SKM-1 treated with dmso at 0.1 percent for 144 hours (cell line): ENCODE results near the gene OSCAR.
"Not testable (repeated sequence)": the region's sequence is repeated elsewhere in the genome, so short reads cannot be mapped to it uniquely, and the experiment has no call there.

ENCODE experiments used
- DNase-seq: peaks from one replicate; lab custom pipeline; 2025; ENCODE audit not compliant: unreplicated experiment; lab: John Stamatoyannopoulos, UW

Gene OSCAR

DNA sequence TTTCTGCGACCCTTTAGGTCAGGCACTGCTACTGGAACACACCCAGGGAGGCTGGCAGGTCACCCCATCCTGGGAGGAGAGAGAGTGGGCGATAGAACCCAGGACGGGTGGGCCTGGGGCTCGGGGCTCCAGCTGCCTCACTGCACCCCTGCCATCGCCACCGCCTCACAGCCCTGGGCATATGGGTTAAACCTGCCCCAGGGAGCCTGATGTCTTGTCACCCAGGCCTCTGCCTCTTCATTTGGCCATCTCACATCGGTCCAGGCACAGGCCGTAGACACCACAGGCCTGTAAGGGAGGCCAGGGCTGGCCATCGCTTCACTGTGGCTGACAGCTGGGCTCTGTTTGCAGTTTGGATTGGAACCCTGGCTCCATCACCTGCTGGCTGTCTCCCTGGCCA is 25.1 kb upstream of the OSCAR start:
- no peak for DNase-seq

DNA sequence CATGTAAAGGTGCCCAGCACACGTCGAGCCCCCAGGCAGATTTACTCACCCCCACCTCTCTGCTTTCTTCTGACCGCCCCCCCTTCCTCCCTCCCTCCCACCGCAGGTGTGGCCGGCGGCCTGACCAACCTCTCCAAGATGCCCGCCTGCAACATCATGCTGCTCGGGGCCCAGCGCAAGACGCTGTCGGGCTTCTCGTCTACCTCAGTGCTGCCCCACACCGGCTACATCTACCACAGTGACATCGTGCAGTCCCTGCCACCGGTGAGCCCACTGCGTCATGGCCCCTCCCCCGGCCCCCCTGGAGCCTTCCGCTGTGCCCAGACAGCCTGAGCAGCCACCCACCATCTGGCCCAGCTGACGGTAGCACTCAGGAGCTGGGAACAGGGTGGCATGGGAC is 23.8 kb upstream of the OSCAR start:
- DNase-seq, result no peak

DNA sequence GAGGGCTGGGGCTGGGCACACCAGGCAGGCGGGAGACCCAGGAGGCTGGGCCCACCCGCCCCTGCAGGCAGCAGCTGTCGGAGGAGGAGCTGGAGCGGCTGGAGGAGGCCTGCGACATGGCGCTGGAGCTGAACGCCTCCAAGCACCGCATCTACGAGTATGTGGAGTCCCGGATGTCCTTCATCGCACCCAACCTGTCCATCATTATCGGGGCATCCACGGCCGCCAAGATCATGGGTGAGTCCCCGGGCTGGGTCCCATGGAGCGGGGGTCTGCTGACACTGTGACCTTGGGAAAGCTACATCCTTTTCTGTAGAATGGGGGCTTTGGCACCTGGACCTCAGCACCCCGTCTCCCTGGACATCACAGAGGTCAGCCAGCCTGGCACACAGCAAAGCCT is 23.1 kb upstream of the OSCAR start:
- no peak for DNase-seq

DNA sequence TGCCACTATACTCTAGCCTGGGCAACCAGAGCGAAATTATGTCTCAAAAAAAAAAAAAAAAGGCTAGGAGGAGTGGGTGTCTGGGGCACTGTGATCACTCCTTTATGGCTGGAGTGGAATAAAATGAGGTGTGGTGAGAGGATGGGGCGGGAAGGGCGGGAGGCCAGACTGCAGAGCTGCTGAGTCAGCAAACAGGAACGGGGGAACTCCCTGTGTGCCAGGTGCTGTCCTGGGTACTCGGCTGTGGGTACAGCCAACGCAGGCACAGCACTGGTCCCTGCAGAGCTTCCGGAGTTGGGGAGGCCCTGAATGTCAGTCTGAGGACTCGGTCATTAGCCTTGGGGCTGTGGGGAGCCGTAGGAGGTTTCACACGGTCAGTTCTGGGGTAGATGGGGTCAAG is 20.7 kb upstream of the OSCAR start:
- DNase-seq, result no peak

DNA sequence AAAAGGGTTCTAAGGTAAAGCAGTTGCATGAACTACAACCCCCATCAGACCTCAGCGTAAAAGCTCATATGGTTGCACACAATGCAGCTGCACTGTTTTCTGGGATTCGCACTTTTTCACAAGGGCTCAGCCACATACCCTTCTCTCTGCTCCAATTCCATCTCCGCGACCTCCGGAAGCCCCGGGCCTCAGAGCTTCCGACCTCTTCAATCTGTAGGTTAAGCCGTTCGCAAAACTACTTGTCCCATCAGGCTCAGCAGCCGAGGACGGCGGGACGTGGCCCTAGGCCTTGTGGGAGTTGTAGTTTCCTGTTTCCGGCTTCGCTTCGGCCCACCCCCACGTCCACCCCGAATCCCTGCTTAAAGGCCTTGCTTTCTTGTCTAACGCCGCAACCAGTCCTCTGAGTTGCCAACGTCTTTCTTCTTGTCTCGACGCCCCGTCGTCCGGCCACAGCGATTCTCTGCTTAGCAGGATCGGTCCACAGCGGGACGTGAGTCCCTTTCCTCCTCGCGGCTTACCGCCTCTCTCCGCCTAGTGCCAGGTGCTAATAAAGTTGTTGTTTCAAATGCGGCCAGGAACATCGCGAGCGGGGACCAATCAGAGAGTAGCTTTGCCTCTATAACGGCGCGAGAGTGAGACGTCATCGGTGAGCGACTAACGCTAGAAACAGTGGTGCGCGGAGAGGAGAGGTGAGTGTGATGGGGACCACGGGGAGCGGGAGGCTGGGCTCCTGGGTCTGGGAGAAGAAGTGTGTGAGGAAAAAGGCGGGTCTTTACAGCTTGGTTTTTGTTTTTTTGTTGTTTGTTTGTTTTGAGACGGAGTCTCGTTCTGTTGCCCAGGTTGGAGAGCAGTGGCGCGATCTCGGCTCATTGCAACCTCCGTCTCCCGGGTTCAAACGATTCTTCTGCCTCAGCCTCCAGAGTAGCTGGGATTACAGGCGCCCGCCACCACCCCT is 14.8 kb upstream of the OSCAR start, which contains the start of the genes PRPF31 and TFPT:
Gene PRPF31 (plus strand): TSS at position 646 of the 955 bp plus-strand sequence. CDS start 2,525 bp downstream, outside the sequence.
Gene TFPT (minus strand): TSS at position 549 of the 955 bp plus-strand sequence. CDS start 388 bp downstream, at position 161.
- DNase-seq, result peak; percentile 81

DNA sequence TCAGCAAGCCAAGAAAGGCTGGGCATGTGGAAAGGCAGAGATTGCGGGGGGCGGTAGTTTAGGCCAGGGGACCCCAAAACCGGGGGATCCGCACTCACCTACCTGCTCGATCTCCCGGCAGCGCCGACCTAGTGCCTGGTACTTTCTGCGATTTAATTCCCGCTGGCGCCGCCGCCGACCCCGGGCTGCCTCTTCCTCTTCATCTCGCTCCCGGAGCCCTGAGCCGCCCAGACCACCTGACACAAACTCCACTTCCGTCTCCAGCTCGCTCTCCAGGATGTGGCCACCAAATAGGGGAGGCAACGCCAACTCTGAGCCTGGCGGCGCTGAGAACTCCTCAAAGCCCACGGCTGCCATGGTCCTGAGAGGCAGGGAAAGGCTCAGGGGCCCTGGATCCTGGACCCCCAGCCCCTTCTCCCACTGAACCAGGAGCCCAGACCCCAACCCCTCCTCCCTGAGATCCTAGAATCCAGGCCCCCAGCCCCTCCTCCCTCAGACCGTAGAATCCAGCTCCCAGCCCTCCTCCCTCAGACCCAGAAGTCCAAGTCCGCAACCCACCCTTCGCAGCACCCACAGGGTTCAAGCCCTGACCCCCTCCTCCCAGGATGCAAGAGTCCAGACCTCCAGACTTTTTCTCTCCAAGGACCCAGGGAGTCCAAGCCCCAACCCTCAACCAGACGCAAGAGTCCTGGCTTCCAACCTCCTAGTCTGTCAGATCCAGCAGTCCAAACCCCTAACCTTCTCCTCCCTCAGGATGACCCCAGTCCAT is 13.9 kb upstream of the OSCAR start:
- DNase-seq, result no peak

DNA sequence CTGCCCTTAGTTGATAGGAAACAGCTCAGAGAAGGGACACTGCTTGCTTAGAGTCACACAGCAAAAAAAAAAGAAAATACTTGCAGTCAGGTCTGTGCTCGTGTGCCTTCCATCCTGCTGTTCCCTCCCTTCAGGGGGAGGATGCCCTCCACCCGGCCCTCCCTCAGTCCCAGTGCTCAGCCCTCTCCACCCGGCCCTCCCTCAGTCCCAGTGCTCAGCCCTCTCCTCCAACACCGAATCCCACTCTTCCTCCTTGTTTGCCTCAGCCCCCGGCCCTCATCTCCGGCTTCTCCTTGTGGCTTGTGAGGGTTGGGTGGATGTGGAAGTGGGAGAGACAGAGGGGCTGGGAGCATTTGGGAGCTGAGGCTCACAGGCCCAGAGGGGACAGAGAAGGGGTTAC is 9.0 kb upstream of the OSCAR start:
- DNase-seq, result no peak

DNA sequence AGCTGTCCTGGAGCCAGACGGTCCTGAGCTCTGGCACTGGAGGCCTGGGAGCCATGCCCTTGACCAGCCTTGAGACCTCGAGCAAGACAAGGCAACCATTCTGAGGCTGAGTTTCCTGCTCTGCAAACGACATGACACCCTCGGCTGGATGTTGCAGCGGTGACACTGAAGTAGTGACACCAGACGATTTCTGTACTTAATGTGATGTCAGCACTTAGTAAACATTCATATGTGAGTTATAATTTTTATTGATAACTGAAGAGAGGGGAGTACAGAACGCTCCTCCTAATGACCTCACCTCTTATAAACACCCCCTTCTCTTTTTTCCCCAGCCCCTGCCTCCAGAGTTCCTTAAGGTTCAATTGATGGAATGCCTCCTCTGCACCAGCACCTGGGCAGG is 7.9 kb upstream of the OSCAR start:
- no peak for DNase-seq

DNA sequence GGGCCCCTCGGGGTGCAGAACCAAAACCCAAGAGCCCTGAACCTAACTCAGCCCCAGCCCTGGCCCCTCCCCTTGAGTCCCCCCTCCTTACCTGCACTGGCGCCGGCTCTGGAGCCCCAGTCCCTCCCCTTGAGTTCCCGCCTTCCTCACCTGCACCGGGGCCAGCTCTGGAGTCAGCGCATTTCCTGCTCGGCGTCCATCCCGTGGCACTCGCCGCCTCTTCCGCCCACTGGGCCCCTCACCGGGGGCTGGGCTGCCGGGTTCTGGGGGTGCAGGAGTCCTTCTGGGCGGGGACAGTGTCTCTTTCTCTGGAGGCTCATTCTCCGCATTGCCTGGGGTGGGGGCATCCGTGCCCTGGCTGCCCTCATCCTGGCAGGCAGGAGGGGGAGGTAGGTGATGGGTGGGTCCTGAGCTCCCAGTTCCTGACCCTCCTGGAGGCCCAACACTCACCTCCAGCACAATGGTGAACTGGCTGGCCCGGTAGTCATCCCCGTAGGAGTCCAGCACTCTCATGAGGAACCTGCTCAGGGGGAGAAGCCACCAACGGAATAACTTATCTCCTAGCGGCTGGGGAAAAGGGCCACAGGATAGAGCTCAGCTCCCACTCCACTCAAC is 7.4 kb upstream of the OSCAR start:
- DNase-seq, result no peak

DNA sequence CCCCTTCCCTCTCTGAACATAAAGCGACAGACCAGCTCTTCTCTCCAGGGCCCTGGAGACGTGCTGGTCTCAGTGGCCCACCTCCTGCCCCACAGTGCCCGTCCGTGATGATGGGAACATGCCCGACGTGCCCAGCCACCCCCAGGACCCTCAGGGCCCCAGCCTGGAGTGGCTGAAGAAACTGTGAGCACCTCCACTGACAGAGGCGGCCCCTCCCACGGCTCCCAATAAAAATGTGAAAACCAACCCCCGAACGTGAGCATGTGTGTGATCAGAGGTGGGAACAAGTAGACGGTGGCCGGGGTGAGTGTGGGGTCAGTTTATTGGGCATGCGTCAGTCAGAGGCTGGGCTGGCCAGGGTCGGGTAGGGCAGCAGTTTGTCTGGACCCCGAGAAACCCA is 6.1 kb upstream of the OSCAR start:
- DNase-seq, result no peak

DNA sequence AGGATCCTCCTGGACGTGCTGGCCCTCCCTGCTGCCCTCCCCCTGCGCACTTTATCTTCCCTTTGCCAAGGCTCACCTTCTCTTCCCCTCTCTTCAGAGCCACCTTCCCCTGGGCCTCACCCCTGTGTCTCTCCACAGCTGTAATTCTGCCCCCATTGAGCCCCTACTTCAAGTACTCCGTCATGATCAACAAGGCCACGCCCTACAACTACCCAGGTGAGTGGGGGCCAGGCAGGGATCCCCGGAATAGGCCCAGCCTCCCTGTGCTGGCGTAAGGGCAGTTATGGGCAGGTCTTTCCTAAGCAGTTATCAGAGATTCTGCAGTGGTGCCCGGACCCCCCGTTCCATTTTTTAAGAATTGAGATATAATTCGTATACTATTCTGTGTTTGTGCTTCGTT is 5.2 kb upstream of the OSCAR start:
- DNase-seq, result no peak

DNA sequence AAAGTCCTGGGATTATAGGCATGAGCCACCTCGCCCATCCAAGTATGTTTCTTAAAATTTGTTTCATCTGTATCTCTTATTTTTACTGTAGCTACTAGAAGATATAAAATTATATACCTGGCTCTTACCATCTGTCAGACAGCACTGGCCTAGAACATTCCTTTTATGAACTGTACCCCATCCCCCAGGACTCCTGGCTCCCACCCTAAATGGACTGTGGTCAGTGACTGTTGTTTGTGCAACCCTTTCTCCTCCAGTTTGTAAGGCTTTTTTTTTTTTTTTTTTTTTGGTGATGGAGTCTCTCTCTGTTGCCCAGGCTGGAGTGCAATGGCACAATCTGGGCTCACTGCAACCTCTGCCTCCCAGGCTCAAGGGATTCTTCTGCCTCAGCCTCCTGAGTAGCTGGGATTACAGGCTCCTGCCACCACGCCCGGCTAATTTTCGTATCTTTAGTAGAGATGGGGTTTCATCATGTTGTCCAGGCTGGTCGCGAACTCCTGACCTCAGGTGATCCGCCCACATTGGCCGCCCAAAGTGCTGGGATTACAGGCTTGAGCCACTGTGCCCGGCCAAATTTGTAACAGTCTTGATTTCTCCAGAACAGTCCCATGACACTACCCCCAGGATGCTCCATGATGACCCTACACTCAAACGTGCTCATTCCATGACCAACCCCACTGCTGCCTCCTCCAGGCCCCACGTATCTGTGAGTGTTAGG is 4.6 kb upstream of the OSCAR start:
- DNase-seq, result no peak

DNA sequence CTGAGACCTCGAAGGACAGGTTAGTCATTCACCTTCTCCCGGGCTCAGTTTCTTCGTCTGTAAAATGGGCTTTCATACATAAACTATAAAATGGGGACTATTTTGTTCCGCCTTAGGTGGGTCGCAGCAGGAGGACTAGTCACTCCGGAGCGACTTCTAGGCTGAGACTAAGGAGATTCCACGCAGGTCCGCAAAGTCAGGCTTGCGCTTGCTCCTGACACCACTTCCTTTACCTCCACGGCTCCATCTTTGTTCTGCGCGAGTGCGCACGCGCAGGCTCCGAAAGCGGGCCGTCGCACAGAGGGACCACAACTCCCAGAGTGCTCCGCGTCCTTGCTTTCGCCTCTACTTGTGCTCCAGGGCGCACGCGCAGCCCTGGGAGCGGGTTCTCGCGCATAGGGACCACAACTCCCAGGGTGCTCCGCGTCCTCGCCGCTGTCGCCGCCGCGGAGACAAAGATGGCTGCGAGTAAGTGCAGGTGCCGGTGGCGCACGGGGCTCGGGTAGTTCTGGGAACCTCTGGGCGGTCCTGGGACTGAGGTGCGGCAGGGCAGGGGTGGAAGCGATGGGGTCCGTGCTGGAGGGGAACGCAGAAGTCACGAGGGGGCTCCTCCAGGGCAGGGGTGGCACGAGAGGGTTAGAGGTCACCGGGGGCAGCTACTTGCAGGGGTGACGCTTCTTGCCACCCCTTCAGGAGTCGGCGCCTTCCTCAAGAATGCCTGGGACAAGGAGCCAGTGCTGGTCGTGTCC is 2.0 kb upstream of the OSCAR start, which contains the start of gene NDUFA3:
Gene NDUFA3 (plus strand): TSS at position 435 of the 749 bp plus-strand sequence. CDS start 24 bp downstream, at position 459.
- peak; percentile 78 for DNase-seq

DNA sequence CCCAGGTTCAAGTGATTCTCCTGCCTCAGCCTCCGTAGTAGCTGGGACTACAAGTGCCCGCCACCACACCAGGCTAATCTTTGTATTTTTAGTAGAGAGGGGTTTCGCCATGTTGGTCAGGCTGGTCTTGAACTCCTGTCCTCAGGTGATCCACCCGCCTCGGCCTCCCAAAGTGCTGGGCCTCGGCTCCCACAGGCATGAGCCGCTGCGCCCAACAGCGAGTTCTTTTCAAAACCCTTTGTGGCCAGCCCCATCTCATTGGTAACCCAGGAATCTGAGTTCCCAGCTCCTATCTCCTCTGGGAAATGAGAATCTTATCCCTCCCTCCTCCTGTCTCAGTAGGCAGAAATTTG is 724 bp downstream of the OSCAR start:
- DNase-seq, result not testable (repeated sequence)

DNA sequence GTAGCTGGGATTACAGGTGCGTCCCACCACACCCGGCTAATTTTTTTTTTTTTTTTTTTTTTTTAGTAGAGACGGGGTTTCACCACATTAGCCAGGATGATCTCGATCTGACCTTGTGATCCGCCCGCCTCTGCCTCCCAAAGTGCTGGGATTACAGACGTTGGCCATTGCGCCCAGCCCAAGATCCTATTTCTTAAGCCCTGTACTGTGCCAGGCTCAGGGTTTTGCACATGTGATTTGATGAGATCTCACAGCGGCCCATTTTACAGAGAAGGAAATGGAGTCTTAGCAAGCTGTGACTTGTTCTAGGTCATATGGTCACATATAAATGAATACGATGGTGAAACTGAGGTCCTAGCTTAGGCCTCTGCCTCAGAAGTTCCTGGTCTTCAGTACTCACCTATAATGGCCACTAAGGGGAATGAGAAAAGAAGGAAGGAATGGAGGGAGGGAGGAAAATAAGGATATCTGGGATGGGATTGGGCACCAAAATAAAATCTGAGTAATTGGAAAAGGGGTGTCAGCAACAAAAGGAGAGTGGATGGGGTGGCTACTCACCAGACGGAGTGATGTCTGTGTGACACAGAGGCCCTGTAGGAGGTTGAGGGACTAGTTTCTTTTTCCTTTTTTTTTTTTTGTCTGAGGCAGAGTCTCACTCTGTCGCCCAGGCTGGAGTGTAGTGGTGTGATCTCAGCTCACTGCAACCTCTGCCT is 1.3 kb downstream of the OSCAR start:
- no peak for DNase-seq

DNA sequence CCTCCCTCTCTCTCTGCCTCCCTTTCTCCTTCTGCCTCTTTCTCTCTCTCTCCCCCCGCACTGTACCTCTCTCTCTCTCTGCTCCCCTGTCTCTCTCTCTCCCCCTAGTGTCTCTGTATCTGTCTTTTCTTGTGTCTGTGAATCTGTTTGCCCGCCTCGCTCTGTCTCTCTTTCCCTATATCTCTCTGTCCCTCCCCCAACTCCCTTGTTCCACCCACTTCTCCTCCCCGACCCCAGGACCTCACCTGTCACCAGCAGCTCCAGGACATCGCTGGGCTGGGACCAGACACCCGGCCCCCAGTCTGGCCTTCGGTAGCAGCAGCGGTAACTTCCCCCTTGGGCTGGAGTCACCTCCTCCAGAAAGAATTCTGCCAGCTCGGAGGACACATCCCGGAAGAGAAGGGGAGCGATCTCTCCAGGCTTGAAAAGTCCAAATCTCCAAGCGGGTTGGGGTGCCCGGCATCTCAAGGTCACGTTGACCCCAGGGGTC is 3.9 kb downstream of the OSCAR start:
- DNase-seq, result no peak

DNA sequence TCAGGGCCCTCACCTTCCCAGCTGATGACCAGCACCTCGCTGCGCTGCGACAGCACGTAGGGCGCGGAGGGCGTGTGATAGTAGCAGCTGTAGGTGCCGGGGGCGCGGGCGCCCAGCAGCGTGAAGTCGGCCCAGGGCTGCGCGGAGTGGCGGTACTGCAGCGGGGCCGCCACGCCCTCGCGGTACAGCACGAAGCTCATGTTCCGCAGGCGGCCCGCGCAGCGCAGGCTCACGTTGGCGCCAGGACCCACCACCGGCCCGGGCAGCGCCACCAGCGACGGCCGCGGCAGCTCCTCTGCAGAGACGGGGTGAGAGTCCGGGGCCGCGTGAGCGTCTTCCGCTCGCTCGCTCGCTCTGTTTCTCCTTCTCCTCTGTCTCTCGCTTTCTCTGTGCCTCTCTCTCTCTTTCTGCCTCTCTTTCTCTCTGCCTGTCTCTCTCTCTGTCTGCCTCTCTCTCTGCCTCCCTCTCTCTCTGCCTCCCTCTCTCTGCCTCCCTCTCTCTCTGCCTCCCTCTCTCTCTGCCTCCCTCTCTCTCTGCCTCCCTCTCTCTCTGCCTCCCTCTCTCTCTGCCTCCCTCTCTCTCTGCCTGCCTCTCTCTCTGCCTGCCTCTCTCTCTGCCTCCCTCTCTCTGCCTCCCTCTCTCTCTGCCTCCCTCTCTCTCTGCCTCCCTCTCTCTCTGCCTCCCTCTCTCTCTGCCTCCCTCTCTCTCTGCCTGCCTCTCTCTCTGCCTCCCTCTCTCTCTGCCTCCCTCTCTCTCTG is 4.6 kb downstream of the OSCAR start:
- not testable (repeated sequence) for DNase-seq

DNA sequence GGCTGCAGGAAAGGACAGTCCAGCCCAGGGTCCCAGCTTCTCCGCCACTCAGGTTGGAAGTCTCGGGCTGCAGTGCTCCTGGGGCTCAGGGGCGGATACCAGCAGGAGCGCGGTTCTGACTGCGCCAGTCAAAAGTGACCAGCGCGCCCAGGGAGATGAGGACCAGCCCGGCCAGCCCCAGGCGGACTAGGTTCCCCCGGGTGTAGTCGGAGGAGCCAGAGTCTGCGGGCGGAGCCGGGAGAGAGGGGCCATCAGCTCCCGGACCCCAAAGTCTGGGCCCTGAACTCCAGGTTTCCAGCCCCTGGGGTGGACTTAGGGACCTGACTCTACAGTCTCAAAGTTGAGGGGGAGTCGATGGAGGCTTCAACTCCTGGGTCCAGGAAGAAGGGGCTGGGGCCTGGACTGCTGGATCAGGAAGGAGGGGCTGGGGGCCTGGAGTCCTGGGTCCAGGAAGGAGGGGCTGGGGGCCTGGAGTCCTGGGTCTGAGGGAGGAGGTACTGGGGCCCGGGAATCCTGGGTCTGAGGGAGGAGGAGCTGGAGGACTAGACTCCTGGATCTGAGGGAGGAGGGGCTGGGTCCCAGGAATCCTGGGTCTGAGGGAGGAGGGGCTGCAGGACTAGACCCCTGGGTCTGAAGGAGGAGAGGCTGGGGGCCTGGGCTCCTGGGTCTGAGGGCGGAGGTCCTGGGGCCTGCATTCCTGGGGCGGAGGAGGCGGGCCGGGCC is 5.3 kb downstream of the OSCAR start:
- DNase-seq, result no peak
